GM21515 (cell line): ENCODE measurements around the gene TM2D1.
"Not testable (repeated sequence)": the region's sequence is repeated elsewhere in the genome, so short reads cannot be mapped to it uniquely, and the experiment has no call there.

Experiments used
- ATAC-seq: cut with Tn5 transposase; IDR thresholded peaks from one replicate; pipeline ENCODE4 v1.9.1; 2021; ENCODE audit not compliant: unreplicated experiment

TM2D1 gene

GRCh38 chr1:61718996-61719663, 5.8 kb downstream of the TM2D1 start:
- ATAC-seq = not testable (repeated sequence)

GRCh38 chr1:61711969-61712368, 13.0 kb downstream of the TM2D1 start:
- no peak for ATAC-seq

- not testable (repeated sequence) for ATAC-seq
Observed at GRCh38 chr1:61711257-61711656, 13.7 kb downstream of the TM2D1 start.

GRCh38 chr1:61709908-61710289, 15.0 kb downstream of the TM2D1 start:
- ATAC-seq = no peak

GRCh38 chr1:61708953-61709907, 15.7 kb downstream of the TM2D1 start:
- ATAC-seq = no peak

GRCh38 chr1:61699911-61700851, 24.8 kb downstream of the TM2D1 start:
- no peak for ATAC-seq

GRCh38 chr1:61692155-61692800, 32.7 kb downstream of the TM2D1 start:
- no peak for ATAC-seq

GRCh38 chr1:61687901-61688300, 37.0 kb downstream of the TM2D1 start:
- no peak for ATAC-seq

GRCh38 chr1:61682891-61683290, 42.0 kb downstream of the TM2D1 start:
- no peak for ATAC-seq

GRCh38 chr1:61680500-61680899, 44.4 kb downstream of the TM2D1 start:
- ATAC-seq = no peak

- not testable (repeated sequence) for ATAC-seq
Observed at GRCh38 chr1:61676881-61677280, 48.1 kb downstream of the TM2D1 start.

GRCh38 chr1:61674221-61674620, 50.7 kb downstream of the TM2D1 start:
- no peak for ATAC-seq

- ATAC-seq = no peak
Observed at GRCh38 chr1:61672376-61672775, 52.6 kb downstream of the TM2D1 start.

- no peak for ATAC-seq
Observed at GRCh38 chr1:61670445-61670844, 54.5 kb downstream of the TM2D1 start.

- no peak for ATAC-seq
Observed at GRCh38 chr1:61670016-61670415, 54.9 kb downstream of the TM2D1 start.

GRCh38 chr1:61659061-61659460, 65.9 kb downstream of the TM2D1 start:
- ATAC-seq = no peak

GRCh38 chr1:61655453-61655852, 69.5 kb downstream of the TM2D1 start:
- ATAC-seq = no peak

- ATAC-seq = no peak
Observed at GRCh38 chr1:61654067-61654466, 70.9 kb downstream of the TM2D1 start.

- no peak for ATAC-seq
Observed at GRCh38 chr1:61648983-61649742, 75.8 kb downstream of the TM2D1 start.

GRCh38 chr1:61647142-61647541, 77.8 kb downstream of the TM2D1 start:
- ATAC-seq = no peak
